GM12891 (cell line): ENCODE data around the gene MICAL3.

Experiments
- PAX5 ChIP-seq: IDR thresholded peaks from 2 replicates; pipeline ENCODE4 v1.6.1; 2011; ENCODE audit warnings: low read length, moderate library complexity, mild to moderate bottlenecking; ENCODE audit not compliant: insufficient read depth, severe bottlenecking
- POLR2A ChIP-seq: IDR thresholded peaks from 2 replicates; pipeline ENCODE4 v1.6.1; 2011; ENCODE audit warnings: low read depth, low read length, control low read depth
- POLR2AphosphoS5 ChIP-seq: IDR thresholded peaks from 2 replicates; pipeline ENCODE4 v1.6.1; 2011; ENCODE audit warnings: low read depth, low read length, control low read depth
- SPI1 ChIP-seq: IDR thresholded peaks from 2 replicates; pipeline ENCODE4 v1.6.1; 2011; ENCODE audit warnings: low read depth, low read length, control low read depth
- TAF1 ChIP-seq: IDR thresholded peaks from 2 replicates; pipeline ENCODE4 v1.6.1; 2011; ENCODE audit warnings: low read depth, low read length, control low read depth

DNA sequence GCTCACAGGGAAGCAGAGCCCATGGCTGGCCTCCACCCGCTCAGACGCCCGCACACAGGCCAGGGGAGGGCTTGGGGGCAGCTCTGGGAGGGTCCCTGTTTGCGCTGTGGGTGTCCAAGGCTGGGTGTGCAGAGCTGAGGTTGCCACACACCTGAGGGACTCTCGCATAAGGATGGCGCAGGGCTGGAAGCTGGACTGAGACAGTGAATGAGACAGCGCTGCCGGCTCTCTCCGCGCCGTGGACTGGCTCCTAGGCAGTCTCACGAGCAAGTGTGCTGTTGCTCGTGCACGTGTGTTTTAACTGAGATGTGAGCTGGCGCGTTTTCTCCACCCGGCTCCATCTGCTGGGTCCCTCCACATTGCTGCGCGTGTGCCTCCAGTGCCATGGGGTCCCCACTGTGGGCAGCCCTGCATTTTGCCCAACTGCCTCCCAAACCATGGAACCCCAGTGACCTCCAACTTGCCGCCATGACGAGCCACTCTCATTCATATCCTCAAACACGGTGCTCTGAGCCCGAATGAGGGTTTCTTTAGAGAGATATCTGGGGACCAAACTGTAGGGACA is 245.9 kb downstream of the MICAL3 start:
- TF ChIP-seq POLR2A (no peak), POLR2AphosphoS5 (no peak), TAF1 (no peak), SPI1 (no peak), PAX5 (no peak)
